MM.1S (cell line): ENCODE measurements around the gene NRM.
"Not testable (repeated sequence)": the region's sequence is repeated elsewhere in the genome, so short reads cannot be mapped to it uniquely, and the experiment has no call there.

Source experiments
- EZH2 ChIP-seq: fragments of 300-600 bp; sonication (generic); optimal IDR thresholded peaks from 2 replicates; pipeline ENCODE3; 2017; ENCODE audit warnings: low read depth, mild to moderate bottlenecking, antibody characterized with exemption, low read length, mixed read lengths
- TF ChIP-seq, protein P1 (sequence below): fragments of 300-600 bp; sonication (generic); IDR thresholded peaks from 2 replicates; pipeline ENCODE4 v1.5.1; 2016; ENCODE audit warnings: antibody characterized with exemption, low read length, mixed read lengths

DNA sequence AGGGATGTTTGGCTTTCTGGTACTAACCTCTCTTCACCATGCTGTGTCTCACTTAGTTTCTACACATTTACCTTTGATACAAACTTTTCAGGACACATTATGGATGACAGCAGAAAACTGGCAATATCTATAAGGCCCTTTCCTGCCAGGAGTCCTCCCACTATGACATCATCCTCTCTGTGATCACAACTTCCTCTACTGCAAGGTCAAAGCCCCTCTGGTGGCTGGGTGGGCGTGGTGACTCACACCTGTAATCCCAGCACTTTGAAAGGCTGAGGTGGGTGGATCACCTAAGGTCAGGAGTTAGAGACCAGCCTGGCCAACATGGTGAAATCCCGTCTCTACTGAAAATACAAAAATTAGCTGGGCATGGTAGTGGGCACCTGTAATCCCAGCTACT is 24.5 kb downstream of the NRM start:
- TF ChIP-seq, protein P1, sequence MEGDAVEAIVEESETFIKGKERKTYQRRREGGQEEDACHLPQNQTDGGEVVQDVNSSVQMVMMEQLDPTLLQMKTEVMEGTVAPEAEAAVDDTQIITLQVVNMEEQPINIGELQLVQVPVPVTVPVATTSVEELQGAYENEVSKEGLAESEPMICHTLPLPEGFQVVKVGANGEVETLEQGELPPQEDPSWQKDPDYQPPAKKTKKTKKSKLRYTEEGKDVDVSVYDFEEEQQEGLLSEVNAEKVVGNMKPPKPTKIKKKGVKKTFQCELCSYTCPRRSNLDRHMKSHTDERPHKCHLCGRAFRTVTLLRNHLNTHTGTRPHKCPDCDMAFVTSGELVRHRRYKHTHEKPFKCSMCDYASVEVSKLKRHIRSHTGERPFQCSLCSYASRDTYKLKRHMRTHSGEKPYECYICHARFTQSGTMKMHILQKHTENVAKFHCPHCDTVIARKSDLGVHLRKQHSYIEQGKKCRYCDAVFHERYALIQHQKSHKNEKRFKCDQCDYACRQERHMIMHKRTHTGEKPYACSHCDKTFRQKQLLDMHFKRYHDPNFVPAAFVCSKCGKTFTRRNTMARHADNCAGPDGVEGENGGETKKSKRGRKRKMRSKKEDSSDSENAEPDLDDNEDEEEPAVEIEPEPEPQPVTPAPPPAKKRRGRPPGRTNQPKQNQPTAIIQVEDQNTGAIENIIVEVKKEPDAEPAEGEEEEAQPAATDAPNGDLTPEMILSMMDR, result not testable (repeated sequence)
- TF ChIP-seq EZH2, result not testable (repeated sequence)
